K562 (cell line): ENCODE measurements around the gene LRRK1. TPM values are rescaled to one million over a fixed set of nuclear protein-coding genes. Genes with fewer than 3 reads are reported as not detected.

Experiments
- ATAC-seq: fragments of 200-7000 bp; cut with Tn5 transposase; 3 replicates; pipeline ENCODE4 v1.9.1; 2020; ENCODE audit warnings: moderate library complexity
- BruUV-seq: library from RNA; stranded (reverse); fragments of 400-500 nt; replicated peaks from 2 replicates; lab custom pipeline; 2021; lab: Mats Ljungman, UMichigan
- CTCF ChIA-PET: fragments of 300-600 bp; formaldehyde crosslinking; extraction: SDS; loops from one replicate; lab custom pipeline; 2021; ENCODE audit warnings: low intra/inter-chr PET ratio; lab: Yijun Ruan, JAX
- POLR2A ChIA-PET: fragments of 300-600, 350-650 bp; sonication (Branson Sonifier 250); formaldehyde crosslinking; extraction: SDS; loops from one replicate; lab custom pipeline; 2021; ENCODE audit warnings: antibody characterized with exemption, inconsistent platforms; lab: Yijun Ruan, JAX
- DNase-seq, 4 experiments: peaks; one replicate each; pipeline versions ENCODE4 v3.0.0 to v3.0.0-alpha.2; 2011 to 2018; ENCODE audit warnings: low spot score in 3 of 4, mixed read lengths in 3 of 4; ENCODE audit errors: extremely low read depth in 1 of 4
- FAIRE-seq: peaks from 2 replicates; lab custom pipeline; 2011; peaks lifted over from hg19 to GRCh38; lab: Jason Lieb, UNC
- H2AFZ ChIP-seq: 2 replicates; pipeline ENCODE4 v1.6.0; 2011; ENCODE audit warnings: low read depth, low read length, control low read depth, inconsistent platforms
- H3K27ac ChIP-seq: fragments of 200-600 bp; 3 replicates; pipeline ENCODE4 v1.8.0; 2011; ENCODE audit warnings: low read depth, mild to moderate bottlenecking, control low read depth, inconsistent platforms, low read length, moderate library complexity, mixed read lengths; ENCODE audit errors: extremely low read depth
- H3K27me3 ChIP-seq, 2 experiments: fragments of 300-600 bp in 1 of 2; 2 replicates in 1 of 2; 3 replicates in 1 of 2; pipeline versions ENCODE4 v1.6.0 to v1.8.0; 2011; ENCODE audit warnings: inconsistent platforms in 2 of 2, low read length in 2 of 2, mild to moderate bottlenecking in 1 of 2, mixed read lengths in 1 of 2, moderate library complexity in 1 of 2; ENCODE audit not compliant: control insufficient read depth in 2 of 2, insufficient read depth in 2 of 2
- H3K36me3 ChIP-seq: fragments of 300-600 bp; 3 replicates; pipeline ENCODE4 v1.8.0; 2011; ENCODE audit warnings: mild to moderate bottlenecking, low read length, inconsistent platforms; ENCODE audit not compliant: control insufficient read depth, insufficient read depth
- H3K4me1 ChIP-seq, 2 experiments: fragments of 200-600 bp in 1 of 2; replicated peaks in 1 of 2; 2 replicates in 1 of 2; 3 replicates in 1 of 2; pipeline versions ENCODE4 v1.5.1 to v1.8.0; 2011; ENCODE audit warnings: inconsistent platforms in 2 of 2, low read length in 2 of 2, mild to moderate bottlenecking in 1 of 2, mixed read lengths in 1 of 2, moderate library complexity in 1 of 2; ENCODE audit not compliant: control insufficient read depth in 2 of 2, insufficient read depth in 2 of 2
- H3K4me2 ChIP-seq: 2 replicates; pipeline ENCODE4 v1.6.1; 2011; ENCODE audit warnings: low read length, control low read depth, inconsistent platforms, mixed read lengths; ENCODE audit not compliant: insufficient read depth
- H3K4me3 ChIP-seq: fragments of 200-600 bp; sonication (generic), shearing (Covaris generic); 2 replicates; pipeline ENCODE4 v1.5.1; 2016; ENCODE audit warnings: control low read depth, inconsistent platforms
- H3K79me2 ChIP-seq: fragments of 200-600 bp; 3 replicates; pipeline ENCODE4 v1.8.0; 2011; ENCODE audit warnings: low read length, inconsistent platforms; ENCODE audit not compliant: control insufficient read depth, insufficient read depth
- H3K9ac ChIP-seq, 2 experiments: 2 replicates each; pipeline versions ENCODE4 v1.6.0 to v1.6.1; 2011; ENCODE audit warnings: low read depth in 2 of 2, low read length in 2 of 2, control low read depth in 1 of 2, inconsistent platforms in 1 of 2, mild to moderate bottlenecking in 1 of 2, mixed read lengths in 1 of 2; ENCODE audit not compliant: insufficient read depth in 1 of 2
- H3K9me1 ChIP-seq: one replicate; pipeline ENCODE4 v1.6.0; 2011; ENCODE audit warnings: inconsistent platforms, mild to moderate bottlenecking, low read length, moderate library complexity; ENCODE audit not compliant: control insufficient read depth, insufficient read depth
- H3K9me3 ChIP-seq: replicated peaks from 2 replicates; pipeline ENCODE4 v1.5.1; 2011; ENCODE audit warnings: low read depth, low read length, inconsistent platforms; ENCODE audit not compliant: control insufficient read depth, insufficient read depth
- H4K20me1 ChIP-seq: replicated peaks from 2 replicates; pipeline ENCODE4 v1.6.1; 2011; ENCODE audit warnings: low read length, inconsistent platforms, mixed read lengths; ENCODE audit not compliant: control insufficient read depth, insufficient read depth
- CREM ChIP-seq: IDR thresholded peaks from 2 replicates; pipeline ENCODE4 v1.6.1; 2014; ENCODE audit warnings: antibody characterized with exemption, low read depth
- DEAF1 ChIP-seq: fragments of 450-650 bp; formaldehyde crosslinking; IDR thresholded peaks from 2 replicates; pipeline ENCODE4 v1.4.0; 2020; ENCODE audit warnings: mild to moderate bottlenecking, moderate library complexity
- E2F6 ChIP-seq, 2 experiments: IDR thresholded peaks; 2 replicates each; pipeline ENCODE4 v1.6.1; 2011; ENCODE audit warnings: borderline replicate concordance in 1 of 2, control low read depth in 1 of 2, low read depth in 1 of 2, low read length in 1 of 2, mild to moderate bottlenecking in 1 of 2, mixed read lengths in 1 of 2, moderate library complexity in 1 of 2; ENCODE audit not compliant: insufficient read depth in 1 of 2, insufficient read length in 1 of 2, poor library complexity in 1 of 2, severe bottlenecking in 1 of 2; ENCODE audit errors: extremely low read depth in 1 of 2
- ETS2 ChIP-seq: IDR thresholded peaks from 2 replicates; pipeline ENCODE4 v1.6.1; 2016; ENCODE audit warnings: borderline replicate concordance, missing genetic modification characterization, mild to moderate bottlenecking, moderate library complexity, missing compliant biosample characterization; ENCODE audit not compliant: poor library complexity, severe bottlenecking
- GTF2B ChIP-seq: IDR thresholded peaks from 2 replicates; pipeline ENCODE4 v1.6.1; 2011; ENCODE audit not compliant: insufficient read length; ENCODE audit errors: extremely low read depth
- MLX ChIP-seq, 2 experiments: fragments of 450-650 bp in 1 of 2; sonication (generic) in 1 of 2; formaldehyde crosslinking; conservative IDR thresholded peaks; 2 replicates each; pipeline versions ENCODE4 v1.4.0 to v1.8.1; 2020 to 2022; ENCODE audit warnings: mild to moderate bottlenecking in 1 of 2, missing genetic modification reagents in 1 of 2
- PCBP2 ChIP-seq: fragments of 200-400 bp; formaldehyde crosslinking; IDR thresholded peaks from 2 replicates; pipeline ENCODE4 v1.6.1; 2018; ENCODE audit warnings: low read length, low read depth, mild to moderate bottlenecking, moderate library complexity; ENCODE audit not compliant: poor library complexity, severe bottlenecking
- PYGO2 ChIP-seq: fragments of 450-650 bp; IDR thresholded peaks from 2 replicates; pipeline ENCODE4 v1.6.1; 2016; ENCODE audit warnings: mild to moderate bottlenecking, missing genetic modification characterization, moderate library complexity, missing compliant biosample characterization
- SAP30 ChIP-seq: fragments of 200-600 bp; sonication (generic); IDR thresholded peaks from 2 replicates; pipeline ENCODE4 v1.6.1; 2012; ENCODE audit warnings: borderline replicate concordance, low read depth, mild to moderate bottlenecking, moderate library complexity, low read length, control low read depth, inconsistent platforms; ENCODE audit not compliant: insufficient read depth, poor library complexity, severe bottlenecking
- TAF9B ChIP-seq: fragments of 450-650 bp; IDR thresholded peaks from 2 replicates; pipeline ENCODE4 v1.6.1; 2018; ENCODE audit warnings: mild to moderate bottlenecking; ENCODE audit not compliant: partially characterized antibody
- ZNF282 ChIP-seq: sonication (generic); formaldehyde crosslinking; IDR thresholded peaks from 2 replicates; pipeline ENCODE4 v1.8.1; 2023; ENCODE audit warnings: missing genetic modification reagents
- ZNF324 ChIP-seq: fragments of 250-450 bp; sonication (Bioruptor Pico); IDR thresholded peaks from 2 replicates; pipeline ENCODE4 v1.4.0; 2020; ENCODE audit warnings: mild to moderate bottlenecking
- ZNF785 ChIP-seq: fragments of 250-450 bp; sonication (Bioruptor Pico); IDR thresholded peaks from 2 replicates; pipeline ENCODE4 v1.4.0; 2020; ENCODE audit warnings: mild to moderate bottlenecking
- WGBS: fragments of 100-300 bp; shearing (Covaris generic); methylation state at CpG from one replicate; pipeline ENCODE4 v1.1.6; 2016; ENCODE audit warnings: low coverage, mixed read lengths; ENCODE audit not compliant: insufficient coverage; ENCODE audit errors: missing lambda C conversion rate; 5-methylcytosine and 5-hydroxymethylcytosine counted together
- in situ Hi-C: fragments of 300-500 bp; cut with MboI; formaldehyde crosslinking; loops from 4 replicates; pipeline ENCODE4 v1.15.0; 2018; ENCODE audit warnings: inconsistent platforms, mixed read lengths
- intact Hi-C: fragments of 100-400 bp; cut with micrococcal nuclease; formaldehyde crosslinking; loops from 2 replicates; pipeline ENCODE4 v1.14.2; 2022
- polyA plus RNA-seq, 8 experiments: library from polyadenylated mRNA; depleted of rRNA in 4 of 8; stranded (reverse) in 5 of 8; unstranded in 3 of 8; fragments of >200 nt; fragmentation: Nextera tagmentation in 2 of 8; fragmentation: Illumina TruSeq in 1 of 8; extraction: Ambion mirVana in 2 of 8; extraction: Trizol in 1 of 8; gene quantifications; 2 replicates each; pipeline versions ENCODE4 v1.2.1 to v1.2.3, GENCODE V29; 2011 to 2014; ENCODE audit warnings: inconsistent platforms in 1 of 8, missing spikeins in 1 of 8
- total RNA-seq, 7 experiments: library from RNA; depleted of rRNA in 6 of 7; stranded (reverse); fragments of >200 nt in 6 of 7; fragmentation: Illumina TruSeq in 2 of 7; extraction: Trizol in 2 of 7; gene quantifications; 2 replicates each; pipeline versions ENCODE4 v1.2.1 to v1.2.3, GENCODE V29; 2011 to 2021; ENCODE audit warnings: low replicate concordance in 1 of 7

Gene LRRK1
- total and polyA plus RNA-seq, 9 of the 15 experiments (the other 6 are each of a cell fraction or from before 2014, with no cell fraction given): 0.01 to 1.5 (median 0.11) TPM

GRCh38 chr15:100909565-100909964 is 9.6 kb upstream of the LRRK1 start:
- peaks cover 23 to 50% of the 10 kb centered on the region in 2 experiments for H3K27me3 ChIP-seq
- TF ChIP-seq CREM: no peak
- no peak for TF ChIP-seq MLX (CRISPR knock-in tag; conservative IDR thresholded peaks at IDR 0.05)
- no peak for TF ChIP-seq ETS2 (tag)
- no peak for TF ChIP-seq SAP30
- TF ChIP-seq DEAF1 (CRISPR knock-in tag): no peak
- TF ChIP-seq ZNF324: no peak
- no peak for TF ChIP-seq ZNF785 (CRISPR knock-in tag)
- no peak for TF ChIP-seq PYGO2 (tag)
- TF ChIP-seq PCBP2: no peak
- TF ChIP-seq E2F6 (IDR thresholded peaks at IDR 0.05; ENCODE audit: borderline replicate concordance in 1 of 2, extremely low read depth in 1 of 2, insufficient read depth in 1 of 2, insufficient read length in 1 of 2, low read depth in 1 of 2, low read length in 1 of 2, poor library complexity in 1 of 2, severe bottlenecking in 1 of 2): no peak
- TF ChIP-seq ZNF282 (CRISPR knock-in tag): no peak
- no peak for TF ChIP-seq GTF2B
- TF ChIP-seq TAF9B: no peak
- H3K9me3 ChIP-seq: no peaks in the 10 kb centered on the region
- no peak for ATAC-seq
- H3K4me2 ChIP-seq: no peak overlapping the region
- no peak overlapping the region for H3K4me3 ChIP-seq
- H3K36me3 ChIP-seq: no peaks in the 10 kb centered on the region
- H4K20me1 ChIP-seq: no peaks in the 10 kb centered on the region
- intact Hi-C loops (no loop called here), in situ Hi-C loops (loop anchor here (25.0 kb wide), 1 partner anchor 353 kb away; the partner anchor contains the start of gene CHSY1)
- H3K27ac ChIP-seq: no peak overlapping the region
- ChIA-PET POLR2A (interaction anchor here (0.7 kb wide), 1 partner anchor 476 kb away, joined by 3 read pairs; no protein-coding TSS in a partner anchor), CTCF (no interaction called here)
- no peak for FAIRE-seq
- H3K4me1 ChIP-seq: no peaks in the 10 kb centered on the region
- DNase-seq: no peak
- H3K9me1 ChIP-seq: no peaks in the 10 kb centered on the region
- 5% methylated on average over 3 of the region's 4 CpGs for WGBS
- H3K9ac ChIP-seq: no peak overlapping the region
- H3K79me2 ChIP-seq: no peaks in the 10 kb centered on the region
- no peak overlapping the region for H2AFZ ChIP-seq
- no TSS peak for BruUV-seq
